Stimulated activated CD8-positive, alpha-beta memory T cell treated with anti-CD3 and anti-CD28 coated beads, Interleukin-12 subunit alpha, Interleukin-12 subunit beta, amount 100 ng/mL, for 1 hour (primary cell): ENCODE data around the gene PARK7.

ENCODE experiments used
- DNase-seq: peaks from one replicate; pipeline ENCODE4 v3.0.0-alpha.2; 2020; ENCODE audit warnings: low read depth

The PARK7 gene

DNA sequence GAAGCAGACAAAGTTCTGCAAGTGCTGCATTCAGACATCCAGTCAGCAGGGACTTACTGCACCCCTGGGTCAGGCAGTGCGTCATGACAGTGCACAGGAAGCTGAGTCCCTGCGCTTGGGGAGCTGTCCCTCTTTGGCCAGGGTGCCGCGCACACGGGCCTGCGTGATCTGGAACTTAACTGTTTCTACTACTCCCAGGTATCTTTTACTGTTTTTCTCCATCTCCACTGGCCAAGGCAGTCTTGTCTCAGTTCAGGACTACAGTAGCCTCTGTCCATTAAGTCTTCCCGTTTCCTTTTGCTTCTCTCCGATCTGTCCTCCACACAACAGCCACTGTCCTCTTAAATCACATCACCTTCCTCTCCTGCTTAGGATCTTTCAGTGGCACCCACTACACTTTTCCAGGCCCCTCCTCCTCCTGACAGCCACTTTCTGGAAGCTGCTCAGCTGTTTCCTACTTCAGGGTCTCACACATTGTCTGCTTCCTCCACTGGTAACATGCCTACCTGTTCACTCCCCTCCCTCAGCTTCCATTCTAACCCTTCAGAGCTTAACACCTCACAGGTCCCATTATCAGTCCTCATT, 48.7 kb downstream of the PARK7 start:
- no peak for DNase-seq

DNA sequence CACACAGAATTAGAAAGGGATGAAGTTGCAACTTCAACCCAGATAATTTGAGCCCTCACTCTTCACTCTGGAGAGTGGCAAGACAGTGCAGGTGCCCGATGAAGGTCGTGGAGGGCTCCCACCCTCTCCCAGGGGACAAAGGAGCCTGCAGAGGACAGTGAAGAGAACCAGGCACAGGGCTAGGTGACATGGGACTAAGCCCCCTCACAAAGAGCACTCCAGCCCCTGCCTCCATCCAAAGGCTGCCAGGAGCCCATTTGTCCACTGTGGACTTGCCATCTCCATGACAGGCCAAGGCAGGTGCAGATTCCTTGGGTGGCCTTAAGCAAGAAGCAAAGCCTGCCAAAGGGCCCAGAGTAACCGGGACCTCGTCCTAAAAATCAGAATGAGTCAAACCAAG, 49.5 kb downstream of the PARK7 start:
- no peak for DNase-seq

DNA sequence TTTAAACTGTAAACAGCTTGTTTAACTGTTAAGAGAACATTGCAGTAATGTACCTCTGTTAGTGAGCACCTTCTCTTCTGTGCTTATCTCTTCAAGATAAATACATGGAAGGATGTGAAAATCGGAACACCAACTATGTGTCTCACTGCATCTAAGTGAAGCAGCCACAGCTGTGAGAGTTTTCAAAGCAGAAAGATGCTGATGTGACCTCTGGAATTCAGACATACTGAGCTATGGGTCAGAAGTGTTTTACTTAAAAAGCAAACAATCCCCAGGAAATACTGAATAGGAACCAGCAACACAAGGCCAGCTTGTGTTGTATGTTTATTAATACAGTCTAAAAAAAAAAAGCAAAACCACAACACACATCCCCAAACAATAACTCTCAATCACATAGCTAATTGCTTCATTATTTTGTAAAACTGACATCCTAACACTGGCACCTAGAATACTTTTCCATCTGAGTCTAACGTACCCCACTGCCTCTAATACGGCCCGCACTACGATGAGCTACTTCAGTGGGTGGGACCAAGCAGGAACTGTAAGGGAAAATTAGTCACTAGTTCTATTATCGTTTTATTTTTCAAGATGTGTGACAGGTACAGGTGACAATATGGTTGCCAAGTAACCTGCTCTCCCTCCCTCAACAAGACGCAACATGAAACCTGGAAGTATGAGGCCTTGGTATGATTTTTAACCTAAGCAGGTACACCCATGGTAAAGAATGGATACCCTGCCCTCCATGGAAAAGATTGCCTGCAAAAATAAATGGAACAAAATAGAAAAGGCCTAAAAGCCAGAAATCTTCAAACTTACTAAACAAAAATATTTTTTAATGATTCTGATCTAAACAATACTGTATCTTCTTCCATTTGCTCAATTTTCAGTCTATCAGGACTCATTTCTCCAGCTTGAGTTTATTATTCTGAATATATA, 50.7 kb downstream of the PARK7 start:
- DNase-seq = no peak

DNA sequence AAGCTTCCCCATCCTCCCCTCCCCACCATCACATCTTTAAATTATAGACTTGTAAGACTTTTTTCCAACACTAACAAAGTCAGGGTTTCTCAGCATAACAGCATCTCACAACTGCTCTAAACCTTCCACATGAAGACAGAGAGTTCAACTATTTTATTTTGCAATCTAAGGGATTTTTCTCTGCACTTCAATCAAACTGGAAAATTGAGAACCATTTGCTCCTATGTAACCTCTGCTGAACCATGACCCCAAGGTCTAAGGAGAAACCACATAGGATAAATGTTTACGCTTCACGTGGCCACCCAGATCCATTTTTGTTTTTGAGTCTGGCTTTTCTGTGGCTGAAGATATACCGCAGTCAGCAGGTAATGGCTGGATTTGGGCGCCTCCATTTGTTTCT, 51.4 kb downstream of the PARK7 start:
- no peak for DNase-seq

DNA sequence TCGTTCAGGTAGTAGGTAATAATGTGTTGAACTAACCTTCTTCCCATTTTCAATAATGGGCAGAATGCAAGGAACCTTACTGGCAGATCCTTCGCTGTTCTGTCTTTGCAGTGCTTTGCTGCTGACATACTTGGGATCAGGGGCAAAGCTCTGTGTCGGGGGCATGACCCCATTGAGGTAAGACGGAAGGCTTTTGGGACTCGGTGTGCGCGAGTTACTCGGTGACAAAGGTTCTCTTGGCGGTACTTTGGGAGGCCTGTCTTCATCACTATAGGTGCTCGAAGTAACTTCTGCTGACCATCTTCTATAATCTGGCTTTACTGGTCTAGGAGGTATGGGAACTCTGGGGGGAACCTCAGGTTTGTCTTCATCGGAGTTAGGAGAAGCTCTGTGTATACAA, 51.9 kb downstream of the PARK7 start:
- DNase-seq = no peak

DNA sequence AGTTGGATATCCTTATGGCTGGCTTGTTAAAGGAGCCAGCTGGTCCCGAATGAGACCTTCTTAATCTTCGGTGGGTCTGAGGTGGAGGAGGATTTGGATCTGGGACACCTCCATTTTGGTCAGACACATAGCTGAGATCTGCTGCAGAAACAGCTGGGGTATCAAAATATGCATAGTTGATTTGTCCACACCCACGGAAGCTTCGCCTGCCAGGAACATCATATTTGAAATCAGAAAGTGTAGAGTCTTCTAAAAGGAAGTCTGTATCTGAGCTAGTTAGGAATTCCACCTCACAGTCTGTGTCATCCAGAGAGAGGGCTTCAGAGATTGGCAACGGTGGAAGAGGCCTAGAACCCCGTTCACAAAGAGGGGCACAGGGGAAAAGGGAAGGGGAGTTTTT, 52.3 kb downstream of the PARK7 start:
- no peak for DNase-seq

DNA sequence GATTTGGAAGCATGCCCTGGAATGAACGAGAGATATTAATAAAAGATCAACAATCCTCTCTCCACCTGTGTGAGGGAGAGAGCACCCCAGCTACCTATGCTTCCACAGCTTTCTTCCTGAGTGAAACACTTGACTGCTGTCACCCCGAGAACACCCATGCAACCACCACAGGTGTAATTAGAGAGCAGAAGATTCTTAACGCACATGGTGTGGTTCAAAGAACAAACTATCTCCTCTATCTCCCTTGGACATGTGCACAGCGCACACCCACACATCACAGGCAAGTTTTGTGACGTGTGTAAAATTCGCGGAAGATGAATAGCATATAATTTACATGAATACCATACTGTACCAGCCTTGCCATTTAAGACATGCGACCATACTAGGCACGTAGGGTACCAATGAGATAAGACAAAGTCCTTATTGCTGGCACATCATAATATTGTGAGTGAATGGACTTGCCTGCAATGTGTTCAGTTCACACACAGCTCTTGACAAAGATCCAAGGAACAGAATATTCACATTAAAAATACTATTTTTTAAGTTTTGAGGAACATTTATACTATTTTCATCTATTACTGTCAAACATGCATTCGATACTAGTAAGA, 53.0 kb downstream of the PARK7 start:
- DNase-seq = no peak

DNA sequence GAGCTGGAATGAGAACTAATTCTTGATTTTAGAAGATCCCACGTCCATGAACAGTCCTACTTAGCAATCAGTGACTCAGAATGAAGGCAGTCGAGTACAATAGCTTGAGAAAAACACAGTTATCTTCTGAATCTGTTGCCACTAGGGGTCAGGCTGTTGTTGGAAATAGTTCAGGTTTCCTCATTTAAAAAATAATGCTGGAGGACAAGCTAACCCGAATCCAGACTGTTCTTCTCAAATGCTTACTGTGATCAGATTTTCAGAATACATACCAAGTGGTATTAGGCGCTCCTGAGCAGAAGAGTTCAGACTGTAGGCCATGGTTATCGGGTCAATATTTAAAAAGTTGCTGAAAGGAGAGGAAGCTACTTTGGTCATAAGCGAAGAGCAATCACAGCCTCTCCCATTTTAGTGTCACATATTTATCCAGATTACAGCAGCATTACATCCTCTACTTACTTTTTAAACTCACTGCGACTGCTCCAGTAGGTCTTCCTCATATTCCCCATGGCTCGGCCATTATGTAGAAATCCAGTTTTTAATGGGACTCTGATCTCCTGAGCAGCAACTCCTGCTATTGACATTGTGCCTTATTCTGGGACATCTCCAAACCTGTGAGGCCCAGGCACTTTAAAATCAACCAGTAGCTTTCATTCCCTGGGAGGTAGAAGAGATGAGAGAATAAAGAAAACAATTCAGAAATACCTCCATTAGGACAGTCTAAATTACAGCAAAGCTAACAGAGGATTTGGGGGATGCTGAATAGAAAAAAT, 53.7 kb downstream of the PARK7 start:
- DNase-seq = peak; percentile 23

DNA sequence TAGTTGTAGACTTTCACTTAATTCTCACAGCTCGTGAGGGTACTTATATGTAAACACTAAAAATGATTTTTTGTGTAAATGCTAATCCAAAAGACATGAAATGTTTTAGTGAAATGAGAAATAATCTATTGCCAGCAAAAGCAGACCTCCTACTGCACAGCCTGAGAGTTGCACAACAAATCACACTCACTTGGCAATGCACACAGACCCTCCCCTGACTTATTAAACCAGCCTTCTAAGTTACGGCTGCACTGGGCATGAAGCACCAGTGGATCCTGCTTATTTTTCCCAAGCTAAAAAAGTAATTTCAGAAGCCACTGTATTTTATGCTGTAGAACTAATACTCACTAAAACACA, 54.3 kb downstream of the PARK7 start:
- no peak for DNase-seq

DNA sequence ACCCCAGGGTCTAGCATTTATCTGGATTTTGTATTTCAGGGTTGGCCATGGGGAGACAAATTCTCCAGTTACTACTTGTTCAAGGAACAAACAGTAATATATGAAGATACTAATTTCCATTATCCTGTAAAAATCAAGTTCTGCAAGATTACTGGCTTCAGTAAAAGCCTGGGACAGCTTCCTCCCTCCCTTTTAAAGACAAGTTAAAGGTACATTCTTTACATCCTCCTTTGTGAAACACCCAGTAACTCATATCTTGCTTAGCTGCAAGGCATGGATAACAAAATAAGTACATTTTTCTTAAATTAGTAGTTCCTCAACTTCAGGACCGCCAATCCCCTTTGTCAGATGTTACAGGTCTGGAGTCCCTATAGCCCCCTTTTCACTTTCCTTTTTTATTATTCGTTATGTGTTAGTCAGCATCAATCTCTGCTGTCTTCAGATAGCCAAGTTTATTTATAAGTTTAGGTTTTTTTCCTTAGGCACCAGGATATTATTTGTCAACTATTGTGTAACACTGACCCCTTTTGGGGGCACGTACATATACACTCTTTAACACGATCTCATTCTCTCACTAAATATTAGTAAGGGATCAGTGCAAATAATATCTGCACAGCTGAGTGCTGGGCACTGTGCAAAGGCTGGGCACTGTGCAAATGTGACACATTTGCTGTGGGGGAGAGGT, 54.8 kb downstream of the PARK7 start:
- no peak for DNase-seq

DNA sequence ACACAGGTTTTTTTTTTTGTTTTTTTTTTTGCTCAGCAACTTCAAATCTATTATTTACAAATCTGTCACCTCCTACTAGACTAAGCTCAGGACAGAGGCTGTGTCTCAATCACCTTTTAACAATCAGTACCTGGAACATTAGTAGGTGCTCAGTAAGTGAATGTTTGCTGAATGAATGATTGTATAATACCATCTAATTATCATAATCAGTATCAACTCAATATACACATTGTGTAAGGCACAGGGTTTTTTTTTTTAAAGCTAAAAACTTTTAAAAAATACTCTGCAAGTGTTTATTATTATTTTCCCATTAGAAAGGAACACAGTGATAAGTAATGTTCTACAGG, 55.4 kb downstream of the PARK7 start:
- no peak for DNase-seq

DNA sequence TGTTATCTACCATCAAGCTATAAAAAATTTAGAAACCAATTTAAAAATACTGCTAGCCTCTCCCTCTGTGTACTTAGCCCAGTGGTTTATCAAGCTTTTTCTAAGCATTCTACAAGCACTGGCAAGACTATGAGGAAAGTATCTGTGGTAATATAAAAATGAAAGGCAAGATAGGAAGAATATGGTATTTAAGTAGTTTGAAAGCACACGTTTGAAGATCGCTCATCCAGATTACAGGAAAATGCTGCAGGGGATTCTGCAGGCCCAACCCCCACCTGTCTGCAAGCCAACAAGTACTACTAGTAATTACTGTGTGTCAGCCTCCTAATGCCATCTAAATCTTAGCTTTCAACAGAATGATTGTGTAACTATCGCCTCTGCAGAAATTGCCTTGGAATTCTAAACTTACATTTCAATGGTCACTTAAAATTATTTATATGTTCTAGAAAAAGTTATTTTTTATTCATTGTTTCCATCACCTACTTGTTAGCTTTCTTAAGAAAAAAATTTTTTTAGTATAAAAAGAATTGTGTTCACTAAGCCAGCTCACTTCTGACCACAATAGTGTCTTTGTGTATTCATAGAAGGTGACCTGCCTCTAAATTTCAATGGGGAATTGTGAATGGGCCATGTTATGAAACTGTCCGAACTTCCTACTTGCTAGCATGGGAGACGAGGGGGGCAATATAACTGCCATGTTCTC, 56.1 kb downstream of the PARK7 start:
- no peak for DNase-seq

DNA sequence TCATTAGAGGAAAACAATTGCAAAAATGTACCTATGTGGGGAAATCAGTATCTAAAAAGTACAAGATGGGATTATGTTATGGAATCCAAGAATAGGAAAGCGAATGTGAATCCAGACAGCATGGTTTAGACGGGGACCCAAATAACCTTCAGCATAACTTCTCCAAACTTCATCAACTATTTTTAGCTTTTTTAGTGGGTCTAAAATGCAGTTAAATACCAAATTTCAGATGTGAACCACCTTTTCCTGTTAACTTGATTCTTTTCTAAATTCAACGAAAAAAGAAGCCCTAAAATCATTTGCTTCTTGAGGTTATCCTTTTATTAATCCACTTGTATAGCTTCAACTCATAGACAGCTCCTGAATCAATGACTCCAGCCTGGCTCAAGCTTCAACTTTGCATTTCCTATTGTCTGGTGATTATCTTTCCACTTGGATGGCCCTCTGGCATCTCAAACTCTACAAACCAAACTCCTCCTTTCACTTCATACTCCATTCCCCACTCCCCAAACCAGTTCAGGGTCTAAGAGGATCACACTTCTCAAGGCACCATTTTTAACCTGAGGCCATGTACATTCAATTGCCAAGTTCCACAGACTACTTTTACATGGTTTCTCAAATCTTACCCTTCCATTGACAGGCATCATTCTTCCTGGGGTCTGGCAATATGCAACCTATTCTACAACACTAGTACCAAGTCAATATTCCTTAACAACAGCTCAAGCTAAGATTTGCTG, 57.1 kb downstream of the PARK7 start:
- DNase-seq = no peak

DNA sequence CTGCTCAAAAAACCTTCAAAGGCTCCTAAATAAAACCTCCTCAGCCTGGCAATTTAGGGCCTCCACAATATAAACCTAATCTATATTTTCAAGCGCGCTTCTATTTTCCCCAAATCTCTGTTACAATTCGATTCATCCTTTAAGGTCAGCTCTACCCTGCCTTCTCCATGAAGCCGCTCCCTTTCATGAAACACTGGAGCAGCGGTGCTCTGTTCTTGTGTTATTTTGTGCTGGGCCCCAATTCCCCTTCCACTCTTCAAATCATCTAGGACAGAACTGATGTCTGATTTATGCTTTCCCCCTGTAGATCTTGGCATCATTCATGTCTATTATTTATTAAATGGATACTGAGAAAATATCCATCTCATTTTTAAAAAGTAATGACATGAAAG, 57.7 kb downstream of the PARK7 start:
- DNase-seq = no peak

DNA sequence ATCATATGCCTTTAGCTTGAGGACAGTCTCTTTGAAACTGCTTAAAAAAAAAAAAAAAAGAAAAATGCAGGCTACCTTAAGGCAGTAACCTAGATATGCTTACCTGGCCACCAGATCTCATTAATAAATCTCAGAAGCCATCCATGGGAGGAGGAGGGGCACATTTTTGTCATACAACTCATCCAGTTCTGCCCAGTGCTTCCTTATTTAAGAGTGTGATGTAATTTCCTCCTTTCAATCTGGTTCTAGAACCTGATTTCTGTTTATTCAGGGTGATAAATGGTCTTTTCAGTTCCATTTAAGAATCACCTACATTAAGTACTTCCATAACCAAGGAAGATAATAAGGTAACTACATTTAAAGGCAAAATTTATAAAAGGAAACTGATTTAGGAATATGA, 58.5 kb downstream of the PARK7 start:
- DNase-seq = no peak

DNA sequence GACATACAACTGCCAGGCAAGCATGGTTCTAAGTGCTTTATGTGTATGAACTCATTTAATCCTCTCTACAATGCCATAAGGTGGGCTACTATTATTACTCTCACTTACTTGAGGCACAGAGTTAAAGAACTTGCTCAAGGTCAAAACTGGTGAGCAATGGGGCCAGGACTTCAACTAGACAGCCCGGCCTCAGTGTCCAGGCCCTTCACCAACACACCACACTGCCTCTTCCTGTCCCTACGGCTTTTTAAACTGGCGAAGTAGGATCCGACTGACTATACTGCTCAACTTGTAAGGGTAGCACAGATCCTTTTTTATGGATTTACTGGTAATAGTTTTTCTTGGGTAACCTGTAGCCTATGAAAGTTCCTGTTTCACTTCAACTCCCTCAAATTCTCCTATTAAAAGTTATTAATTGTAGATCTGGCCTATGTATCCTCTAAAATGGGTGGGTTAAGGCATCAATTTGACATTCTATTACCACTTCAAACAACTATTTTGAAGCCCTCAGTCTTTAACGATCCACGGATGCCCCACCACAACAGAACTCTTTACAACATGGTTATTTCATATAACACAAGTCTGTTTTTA, 60.3 kb downstream of the PARK7 start:
- DNase-seq = no peak

DNA sequence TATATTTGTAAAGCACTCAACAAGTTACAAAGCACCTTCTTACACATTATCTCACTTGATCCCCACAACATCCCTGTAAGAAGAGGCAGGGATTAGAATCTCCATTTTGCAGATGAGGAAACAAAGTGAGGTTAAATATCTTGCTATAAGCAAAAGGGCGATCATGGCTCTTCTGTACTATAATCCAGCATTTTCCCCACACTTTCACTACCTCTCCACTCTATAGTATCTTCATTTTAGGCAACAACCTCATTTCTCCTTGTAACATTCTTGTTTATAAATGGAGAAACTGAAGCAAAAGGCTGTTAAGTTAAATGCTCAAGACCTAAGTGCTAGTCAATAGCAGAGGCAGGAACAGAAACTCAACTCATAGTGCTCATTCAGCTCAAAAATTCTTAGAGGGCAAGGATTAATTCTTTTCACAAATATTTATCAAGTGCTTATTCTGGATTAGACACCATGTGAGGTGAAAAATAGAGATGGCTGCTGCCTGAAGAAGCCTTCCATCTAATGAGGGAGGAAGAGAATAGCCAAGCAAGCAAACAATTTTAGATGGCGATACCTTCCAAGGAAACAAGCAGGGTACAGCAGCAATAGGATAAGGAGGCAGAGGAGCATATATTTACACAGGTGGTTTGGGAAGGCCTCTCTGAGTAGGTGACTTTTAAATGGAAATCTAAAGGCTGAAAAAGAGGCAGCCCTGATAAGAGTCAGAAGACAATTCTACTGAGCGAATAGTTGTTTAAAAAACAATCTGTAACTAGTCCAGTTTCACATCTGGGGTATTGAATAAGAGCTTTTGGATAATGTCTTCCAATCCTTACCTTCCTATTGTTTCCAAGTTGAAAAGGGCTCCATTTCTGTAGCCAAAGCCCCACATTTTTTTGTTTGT, 61.1 kb downstream of the PARK7 start:
- no peak for DNase-seq

DNA sequence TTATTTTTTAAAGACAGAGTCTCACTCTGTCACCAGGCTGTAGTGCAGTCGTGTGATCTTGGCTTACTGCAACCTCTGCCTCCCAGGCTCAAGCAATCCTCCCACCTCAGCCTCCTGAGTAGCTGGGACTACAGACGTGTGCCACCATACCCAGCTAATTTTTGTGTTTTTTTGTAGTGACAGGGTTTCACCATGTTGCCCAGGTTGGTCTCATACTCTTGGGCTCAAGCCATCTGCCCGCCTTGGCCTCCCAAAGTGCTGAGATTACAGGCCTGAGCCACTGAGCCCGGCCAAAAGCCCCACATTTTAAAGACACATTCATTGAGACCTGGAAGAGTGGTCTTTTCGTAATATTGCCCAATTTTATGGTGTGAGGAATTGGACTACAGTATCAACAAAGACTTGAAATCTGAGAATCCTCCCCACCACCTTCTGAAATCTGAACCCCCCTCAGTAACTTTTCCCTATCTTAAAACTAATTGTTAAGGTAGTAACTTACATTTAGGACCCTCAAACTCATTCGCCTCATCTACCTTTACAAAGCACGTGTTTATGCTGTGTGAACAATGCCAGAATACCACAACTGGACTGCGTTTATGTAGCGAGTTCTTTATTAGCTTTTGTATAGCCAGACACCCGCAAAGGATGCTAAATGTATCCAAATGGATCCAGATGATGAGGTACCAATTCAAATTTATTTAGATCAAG, 61.9 kb downstream of the PARK7 start:
- DNase-seq = no peak

DNA sequence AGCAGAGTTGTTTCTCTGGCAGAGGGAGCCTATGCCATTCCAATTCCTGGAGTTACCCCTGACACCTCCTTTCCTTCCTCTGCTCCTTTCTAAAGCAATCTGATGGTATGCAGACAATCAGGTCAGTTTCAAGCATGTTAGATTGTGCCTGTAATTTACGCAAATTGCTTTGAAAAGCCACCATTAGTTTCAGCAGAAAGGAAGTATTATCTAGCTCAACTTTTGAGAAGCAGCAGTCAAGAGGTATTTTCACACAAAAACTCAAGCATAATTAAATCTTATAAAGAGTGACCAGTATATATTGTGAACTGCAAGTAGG, 62.4 kb downstream of the PARK7 start:
- no peak for DNase-seq
